Hematopoietic multipotent progenitor cell treated with erythropoietin and hydrocortisone succinate and interleukin-3 and kit ligand, for 17 days (in vitro differentiated cells): ENCODE measurements around the gene KCNQ1.

Experiments
- DNase-seq: peaks from one replicate; pipeline ENCODE4 v3.0.0-alpha.2; 2015; ENCODE audit warnings: low spot score

Gene KCNQ1

GRCh38 chr11:2838676-2839294 is 394.0 kb downstream of the KCNQ1 start:
- DNase-seq: no peak

DNA sequence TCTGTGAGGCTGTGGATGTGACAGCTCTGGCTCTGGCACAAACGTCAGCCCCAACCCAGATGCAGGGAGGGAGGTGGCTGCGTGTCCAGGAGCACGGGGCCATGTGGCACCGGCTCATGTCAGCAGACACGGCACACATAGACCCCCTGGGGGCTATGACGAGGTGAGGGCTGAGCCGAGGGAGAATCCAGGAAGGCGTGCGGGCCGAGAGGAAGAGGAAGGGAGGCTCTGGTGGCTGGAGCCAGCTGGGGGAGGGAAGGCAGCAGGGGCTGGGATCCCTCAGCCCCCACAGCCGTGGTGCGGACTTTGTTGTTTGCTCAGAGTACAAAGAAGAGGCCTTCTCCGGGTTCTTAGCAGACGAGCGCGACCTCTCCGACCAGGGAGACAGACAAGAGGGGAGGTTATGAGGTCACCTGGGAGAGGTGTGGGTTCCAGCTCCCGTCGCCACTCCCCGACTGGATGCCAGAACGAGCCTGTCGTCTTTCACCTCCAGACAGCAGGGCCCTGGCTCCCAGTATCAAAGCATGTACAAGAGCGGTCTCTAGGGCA is 394.7 kb downstream of the KCNQ1 start:
- no peak for DNase-seq

- no peak for DNase-seq
Measured at GRCh38 chr11:2841411-2842190, 396.8 kb downstream of the KCNQ1 start.

DNA sequence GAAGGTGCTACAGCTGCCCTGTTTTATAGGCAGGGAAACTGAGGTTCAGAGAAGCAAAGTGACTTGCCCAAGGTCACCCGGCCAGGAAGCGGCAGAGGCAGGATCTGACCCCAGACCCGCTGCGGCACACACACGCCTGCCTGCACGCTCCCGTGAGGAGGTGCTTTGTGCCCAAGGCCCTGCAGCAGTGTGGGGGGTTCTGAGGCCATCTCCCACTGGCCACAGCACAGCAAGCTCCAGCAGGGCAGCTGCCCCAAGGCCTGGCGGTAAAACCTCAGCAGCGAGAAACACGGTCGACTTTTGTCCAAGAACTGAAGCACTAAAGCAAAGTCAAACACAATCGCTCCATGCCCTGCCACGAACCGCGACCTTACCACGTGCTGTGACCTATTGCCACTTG is 398.1 kb downstream of the KCNQ1 start:
- no peak for DNase-seq

DNA sequence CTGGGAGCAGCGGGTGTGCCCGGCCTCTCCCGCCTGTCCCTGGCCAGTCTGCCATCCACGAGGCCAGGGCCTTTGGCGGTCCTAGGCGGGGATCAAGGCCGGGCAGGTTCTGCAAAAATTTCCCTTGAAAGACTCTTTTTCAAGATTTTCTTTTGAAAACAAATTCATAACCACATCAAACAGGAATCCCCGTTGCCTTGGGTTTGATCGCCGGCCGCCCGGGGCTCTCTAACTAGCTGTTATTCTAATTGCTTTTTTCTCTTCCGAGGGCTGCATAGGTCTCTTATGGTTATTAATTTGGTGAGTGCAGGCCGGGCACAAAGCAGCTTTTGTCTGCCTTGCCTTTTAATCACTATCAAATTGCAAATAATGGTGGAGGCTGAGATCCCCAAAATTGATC is 398.7 kb downstream of the KCNQ1 start:
- DNase-seq: no peak

DNA sequence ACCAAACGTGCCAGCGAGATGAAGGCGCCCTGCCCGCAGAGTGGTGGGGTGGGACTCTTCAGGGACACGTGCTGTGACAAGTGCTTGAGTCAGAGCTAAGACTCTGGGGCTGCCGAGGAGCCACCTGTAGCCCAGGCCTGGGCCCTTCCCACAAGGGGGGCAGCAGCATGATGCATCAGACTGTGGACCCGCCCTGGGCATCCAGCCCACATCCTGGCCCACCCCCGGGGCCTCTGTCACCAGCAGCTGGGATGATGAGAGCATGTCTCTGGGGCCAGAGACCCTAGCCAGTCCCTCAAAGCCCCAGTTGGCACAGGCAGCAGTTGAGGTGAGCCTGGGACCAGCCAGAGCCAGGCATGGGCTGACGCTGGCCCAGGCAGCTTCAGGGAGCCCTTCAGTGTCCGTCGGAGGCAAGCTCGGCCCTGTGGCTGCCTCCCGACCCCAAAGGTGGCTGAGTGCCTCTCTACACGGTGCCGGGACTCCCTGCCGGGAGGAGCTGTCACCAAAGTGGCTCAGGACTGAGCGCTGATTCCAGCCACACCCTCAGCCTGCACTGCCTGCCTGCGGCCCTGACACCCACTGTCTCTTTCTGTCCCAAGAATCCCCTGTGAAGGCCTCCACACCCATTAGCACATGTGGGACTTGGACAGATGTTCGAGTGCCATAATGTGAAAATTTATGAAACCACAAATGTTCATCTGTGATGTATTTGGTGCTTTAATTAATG is 399.5 kb downstream of the KCNQ1 start:
- DNase-seq: no peak

DNA sequence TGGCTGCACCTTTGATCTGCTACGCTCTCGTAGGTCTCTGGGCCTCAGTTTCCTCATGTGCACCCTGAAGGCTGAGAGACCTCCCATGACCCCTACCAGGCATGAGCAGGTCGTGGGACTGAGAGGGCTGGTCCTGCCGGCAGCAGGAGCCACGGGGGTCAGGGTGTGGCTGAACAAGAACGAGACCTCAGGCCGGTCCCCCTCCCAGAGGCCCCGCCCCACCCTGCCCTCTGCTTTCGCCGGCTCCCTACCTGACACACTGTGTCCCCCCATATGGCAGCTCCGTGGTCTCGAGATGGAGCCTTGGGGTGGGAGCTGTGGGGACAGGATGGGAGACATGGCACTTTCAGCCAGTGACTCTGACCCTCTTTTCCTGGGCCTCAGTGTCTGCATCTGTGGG is 400.2 kb downstream of the KCNQ1 start:
- DNase-seq: no peak

GRCh38 chr11:2846056-2846455 is 401.2 kb downstream of the KCNQ1 start:
- DNase-seq: no peak

GRCh38 chr11:2846470-2846869 is 401.7 kb downstream of the KCNQ1 start:
- DNase-seq: no peak

- DNase-seq: no peak
Measured at GRCh38 chr11:2847561-2847960, 402.8 kb downstream of the KCNQ1 start.

- no peak for DNase-seq
Measured at GRCh38 chr11:2848497-2848896, 403.7 kb downstream of the KCNQ1 start.

DNA sequence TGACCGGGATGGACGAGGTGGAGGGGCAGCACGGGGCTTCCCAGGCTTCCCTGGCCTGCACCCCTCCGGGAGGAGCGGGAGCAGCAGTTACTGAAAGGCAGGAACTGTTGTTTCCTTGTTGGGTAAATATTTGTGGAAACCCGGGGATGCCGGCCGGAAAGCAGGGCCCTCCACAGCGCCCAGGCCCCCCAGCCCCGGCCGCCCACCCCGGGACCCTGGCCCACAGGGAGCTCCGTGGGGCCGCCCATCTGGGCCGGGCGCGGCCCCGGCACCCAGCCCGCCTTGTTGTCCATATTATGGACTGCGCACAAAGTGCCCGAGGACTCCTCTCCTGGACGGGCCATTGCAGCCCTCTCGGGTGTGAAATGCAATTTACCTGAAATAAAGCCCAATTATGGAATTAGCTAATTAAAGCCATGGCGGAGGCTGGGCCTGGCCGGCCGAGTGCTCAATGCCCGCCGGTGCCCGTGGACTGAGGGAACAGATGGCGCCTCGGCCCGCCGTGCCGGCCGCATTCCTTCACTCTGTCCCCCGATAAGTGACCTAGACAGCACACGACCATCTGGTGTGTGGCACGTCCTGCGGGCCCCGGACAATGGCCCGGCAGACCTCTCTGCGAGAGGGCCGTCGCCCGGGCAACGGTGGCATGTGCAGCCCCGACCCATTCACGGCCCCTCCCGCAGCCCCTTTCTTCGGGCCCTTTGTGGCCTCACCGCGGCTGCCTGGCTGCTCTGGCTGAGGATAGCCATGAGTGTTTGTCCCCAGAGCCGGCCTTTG is 405.4 kb downstream of the KCNQ1 start:
- DNase-seq: no peak

DNA sequence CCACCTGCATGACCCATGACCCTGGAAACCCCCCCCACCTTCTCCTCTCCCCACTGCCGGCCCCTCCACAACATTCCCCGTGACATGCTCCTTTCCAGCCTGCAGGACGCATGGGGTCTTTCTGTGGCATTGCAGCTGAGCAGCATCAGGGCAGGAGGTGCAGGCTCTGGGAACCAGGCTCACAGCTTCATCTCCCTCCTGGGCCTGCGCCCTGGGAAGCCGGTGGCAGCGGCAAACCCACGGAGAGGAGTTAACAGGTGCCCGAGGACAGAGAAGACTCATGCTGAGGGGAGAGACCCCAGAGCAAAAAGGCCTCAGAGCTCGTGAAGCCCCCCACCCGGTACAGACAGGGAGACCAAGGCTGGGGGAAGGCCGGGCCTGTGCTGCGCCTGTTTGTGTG is 408.6 kb downstream of the KCNQ1 start:
- no peak for DNase-seq

- no peak for DNase-seq
Measured at GRCh38 chr11:2853997-2854560, 409.3 kb downstream of the KCNQ1 start.

DNA sequence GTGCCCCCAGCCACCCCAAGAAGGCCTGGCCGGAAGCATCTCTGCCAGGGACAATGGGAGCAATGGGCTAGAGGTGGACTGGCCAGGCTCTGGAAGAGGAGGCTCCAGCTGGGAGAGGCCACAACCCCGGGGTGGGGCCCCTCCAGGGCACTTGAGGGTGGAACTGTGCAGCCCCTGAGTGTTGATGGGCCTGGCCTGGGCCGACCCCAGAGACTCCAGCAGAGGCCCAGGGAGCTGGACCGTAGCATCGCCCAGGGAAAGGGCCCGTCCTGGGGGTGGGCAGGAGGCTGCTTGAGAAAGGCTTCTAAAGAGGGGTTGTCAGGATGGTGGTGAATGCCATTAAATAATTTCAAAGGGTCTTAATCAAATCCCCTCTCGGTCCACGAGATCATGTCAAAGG is 410.4 kb downstream of the KCNQ1 start:
- no peak for DNase-seq

DNA sequence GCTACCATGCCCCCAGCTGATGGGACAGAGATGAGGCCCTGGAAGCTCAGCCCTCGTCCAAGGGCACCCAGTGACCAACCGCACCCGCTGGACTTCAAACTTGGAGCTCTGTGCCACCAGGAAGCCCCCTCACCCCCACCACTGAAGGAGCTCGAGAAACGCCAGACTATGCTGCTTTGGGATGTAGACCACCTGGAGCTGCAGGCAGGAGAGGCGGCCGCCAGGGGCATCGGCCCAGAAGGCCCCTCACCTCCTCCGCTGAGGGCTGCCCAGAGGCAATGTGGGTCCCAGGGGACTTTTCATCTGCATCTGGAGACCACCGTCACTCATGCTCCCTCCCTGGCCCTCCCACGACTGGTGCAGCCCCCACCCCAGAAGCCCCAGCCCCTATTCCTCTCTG is 412.5 kb downstream of the KCNQ1 start:
- no peak for DNase-seq

GRCh38 chr11:2857918-2858317 is 413.1 kb downstream of the KCNQ1 start:
- DNase-seq: no peak

GRCh38 chr11:2858995-2859698 is 414.3 kb downstream of the KCNQ1 start:
- DNase-seq: no peak

GRCh38 chr11:2859699-2860037 is 414.9 kb downstream of the KCNQ1 start:
- no peak for DNase-seq

GRCh38 chr11:2860636-2861035 is 415.8 kb downstream of the KCNQ1 start:
- DNase-seq: no peak
